SU-DHL-6 (cell line): ENCODE data around the gene ATP5IF1.

Experiments used
- H2AFZ ChIP-seq: fragments of 200-600 bp; sonication (generic); 2 replicates; pipeline ENCODE4 v1.6.1; 2014; ENCODE audit warnings: low read depth, mild to moderate bottlenecking, moderate library complexity, mixed read lengths, antibody characterized with exemption, low read length; ENCODE audit not compliant: severe bottlenecking
- H3F3A ChIP-seq: fragments of 200-600 bp; shearing (Covaris generic); 2 replicates; pipeline ENCODE4 v1.6.0; 2016; ENCODE audit warnings: antibody characterized with exemption, mild to moderate bottlenecking; ENCODE audit not compliant: insufficient read depth
- H3K27ac ChIP-seq: fragments of 200-600 bp; sonication (generic); 2 replicates; pipeline ENCODE4 v1.5.1; 2016; ENCODE audit warnings: low read depth, mild to moderate bottlenecking, low read length, moderate library complexity, mixed read lengths
- H3K27me3 ChIP-seq: fragments of 200-600 bp; sonication (generic), shearing (Covaris generic); 2 replicates; pipeline ENCODE4 v1.6.0; 2014; ENCODE audit warnings: mild to moderate bottlenecking, low read length
- H3K36me3 ChIP-seq: fragments of 200-600 bp; sonication (generic); 2 replicates; pipeline ENCODE4 v1.6.1; 2014; ENCODE audit warnings: mild to moderate bottlenecking, low read length, mixed read lengths
- H3K4me2 ChIP-seq: fragments of 300-600, 200-600 bp; shearing (Covaris generic), sonication (generic); 2 replicates; pipeline ENCODE4 v1.6.0; 2014; ENCODE audit warnings: low read length, low read depth, mild to moderate bottlenecking; ENCODE audit not compliant: poor library complexity, severe bottlenecking
- H3K4me3 ChIP-seq: fragments of 200-600 bp; sonication (generic); 2 replicates; pipeline ENCODE4 v1.5.1; 2014; ENCODE audit warnings: antibody characterized with exemption, low read length, mild to moderate bottlenecking, mixed read lengths; ENCODE audit not compliant: insufficient read depth, poor library complexity, severe bottlenecking
- H3K79me2 ChIP-seq: fragments of 200-600 bp; sonication (generic); 2 replicates; pipeline ENCODE4 v1.6.1; 2014; ENCODE audit warnings: mild to moderate bottlenecking, low read length, moderate library complexity; ENCODE audit not compliant: insufficient read depth
- H3K9ac ChIP-seq: fragments of 200-600 bp; sonication (generic); 2 replicates; pipeline ENCODE4 v1.7.0; 2014; ENCODE audit warnings: mild to moderate bottlenecking, low read length
- H3K9me2 ChIP-seq: fragments of 200-600 bp; sonication (generic); replicated peaks from 2 replicates; pipeline ENCODE4 v1.6.1; 2014; ENCODE audit warnings: low read length; ENCODE audit not compliant: insufficient read depth
- H3K9me3 ChIP-seq: fragments of 200-600 bp; sonication (generic); 2 replicates; pipeline ENCODE4 v1.6.1; 2014; ENCODE audit warnings: low read length, mixed read lengths; ENCODE audit not compliant: insufficient read depth
- H4K20me1 ChIP-seq: fragments of 200-600 bp; sonication (generic); 2 replicates; pipeline ENCODE4 v1.6.1; 2014; ENCODE audit warnings: low read depth, mild to moderate bottlenecking, antibody characterized with exemption, low read length, moderate library complexity, mixed read lengths
- EZH2phosphoT487 ChIP-seq: fragments of 200-600 bp; sonication (generic), shearing (Covaris generic); conservative IDR thresholded peaks from 2 replicates; pipeline ENCODE4 v1.6.1; 2018; ENCODE audit warnings: mild to moderate bottlenecking, antibody characterized with exemption, low read length, moderate library complexity, mixed read lengths
- TF ChIP-seq, protein P1 (sequence below): fragments of 200-600 bp; sonication (generic); IDR thresholded peaks from one replicate; pipeline ENCODE4 v1.5.1; 2017; ENCODE audit warnings: antibody characterized with exemption, mild to moderate bottlenecking, low read length, moderate library complexity; ENCODE audit not compliant: insufficient read depth, poor library complexity, severe bottlenecking

Gene ATP5IF1

GRCh38 chr1:28243685-28244311 is 7.9 kb downstream of the ATP5IF1 start:
- H3K36me3 ChIP-seq, result no peaks in the 10 kb centered on the region
- no peaks in the 10 kb centered on the region for H3K27me3 ChIP-seq
- no peaks in the 10 kb centered on the region for H3K9me2 ChIP-seq
- H2AFZ ChIP-seq, result no peak overlapping the region
- peak overlapping the region; percentile 97 for H3K27ac ChIP-seq
- no peaks in the 10 kb centered on the region for H4K20me1 ChIP-seq
- H3K9me3 ChIP-seq, result no peaks in the 10 kb centered on the region
- H3K4me3 ChIP-seq, result peak overlapping the region; percentile 3
- H3K79me2 ChIP-seq, result peaks cover 9% of the 10 kb centered on the region; the same call in 1 of the 2 replicates
- peak overlapping the region; percentile 100 for H3K4me2 ChIP-seq
- peak overlapping the region; percentile 75 for H3K9ac ChIP-seq
- peaks cover 85% of the 10 kb centered on the region for H3F3A ChIP-seq
- TF ChIP-seq, protein P1, sequence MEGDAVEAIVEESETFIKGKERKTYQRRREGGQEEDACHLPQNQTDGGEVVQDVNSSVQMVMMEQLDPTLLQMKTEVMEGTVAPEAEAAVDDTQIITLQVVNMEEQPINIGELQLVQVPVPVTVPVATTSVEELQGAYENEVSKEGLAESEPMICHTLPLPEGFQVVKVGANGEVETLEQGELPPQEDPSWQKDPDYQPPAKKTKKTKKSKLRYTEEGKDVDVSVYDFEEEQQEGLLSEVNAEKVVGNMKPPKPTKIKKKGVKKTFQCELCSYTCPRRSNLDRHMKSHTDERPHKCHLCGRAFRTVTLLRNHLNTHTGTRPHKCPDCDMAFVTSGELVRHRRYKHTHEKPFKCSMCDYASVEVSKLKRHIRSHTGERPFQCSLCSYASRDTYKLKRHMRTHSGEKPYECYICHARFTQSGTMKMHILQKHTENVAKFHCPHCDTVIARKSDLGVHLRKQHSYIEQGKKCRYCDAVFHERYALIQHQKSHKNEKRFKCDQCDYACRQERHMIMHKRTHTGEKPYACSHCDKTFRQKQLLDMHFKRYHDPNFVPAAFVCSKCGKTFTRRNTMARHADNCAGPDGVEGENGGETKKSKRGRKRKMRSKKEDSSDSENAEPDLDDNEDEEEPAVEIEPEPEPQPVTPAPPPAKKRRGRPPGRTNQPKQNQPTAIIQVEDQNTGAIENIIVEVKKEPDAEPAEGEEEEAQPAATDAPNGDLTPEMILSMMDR, result no peak
- TF ChIP-seq EZH2phosphoT487, result no peak

- peak overlapping the region; percentile 97 for H3K27ac ChIP-seq
- H3K79me2 ChIP-seq, result peaks cover 9% of the 10 kb centered on the region; the same call in 1 of the 2 replicates
- H3K4me2 ChIP-seq, result peak overlapping the region; percentile 100
- peak overlapping the region; percentile 31 for H3K4me3 ChIP-seq
- peak overlapping the region; percentile 75 for H3K9ac ChIP-seq
- no peaks in the 10 kb centered on the region for H3K9me2 ChIP-seq
- no peaks in the 10 kb centered on the region for H3K36me3 ChIP-seq
- H3K9me3 ChIP-seq, result no peaks in the 10 kb centered on the region
- H3F3A ChIP-seq, result peaks cover 77% of the 10 kb centered on the region
- H4K20me1 ChIP-seq, result no peaks in the 10 kb centered on the region
- H3K27me3 ChIP-seq, result no peaks in the 10 kb centered on the region
- no peak overlapping the region for H2AFZ ChIP-seq
- no peak for TF ChIP-seq EZH2phosphoT487
- TF ChIP-seq, protein P1, result no peak
Measured at GRCh38 chr1:28244549-28245251, 8.8 kb downstream of the ATP5IF1 start.

- peak overlapping the region; percentile 97 for H3K27ac ChIP-seq
- H3F3A ChIP-seq, result peaks cover 61% of the 10 kb centered on the region
- H2AFZ ChIP-seq, result no peak overlapping the region
Measured at GRCh38 chr1:28246427-28246832, 10.5 kb downstream of the ATP5IF1 start.

More at GRCh38 chr1:28246427-28246832, 10.5 kb downstream of the ATP5IF1 start:
- H3K36me3 ChIP-seq, result no peaks in the 10 kb centered on the region
- H3K4me2 ChIP-seq, result peak overlapping the region; percentile 100
- TF ChIP-seq, protein P1, result no peak
- TF ChIP-seq EZH2phosphoT487, result no peak
- peak overlapping the region; percentile 75 for H3K4me3 ChIP-seq
- H4K20me1 ChIP-seq, result no peaks in the 10 kb centered on the region
- H3K9ac ChIP-seq, result peak overlapping the region; percentile 75
- no peaks in the 10 kb centered on the region for H3K9me3 ChIP-seq
- H3K79me2 ChIP-seq, result peaks cover 9% of the 10 kb centered on the region; the same call in 1 of the 2 replicates
- no peaks in the 10 kb centered on the region for H3K27me3 ChIP-seq
- no peaks in the 10 kb centered on the region for H3K9me2 ChIP-seq
